ENCODE measurements around the gene TBC1D1.
A peak's percentile ranks its signal among the peaks of the same experiment; 100 is the strongest.
"Not testable (repeated sequence)": the region's sequence is repeated elsewhere in the genome, so short reads cannot be mapped to it uniquely, and the experiment has no call there.

Gene TBC1D1

DNA sequence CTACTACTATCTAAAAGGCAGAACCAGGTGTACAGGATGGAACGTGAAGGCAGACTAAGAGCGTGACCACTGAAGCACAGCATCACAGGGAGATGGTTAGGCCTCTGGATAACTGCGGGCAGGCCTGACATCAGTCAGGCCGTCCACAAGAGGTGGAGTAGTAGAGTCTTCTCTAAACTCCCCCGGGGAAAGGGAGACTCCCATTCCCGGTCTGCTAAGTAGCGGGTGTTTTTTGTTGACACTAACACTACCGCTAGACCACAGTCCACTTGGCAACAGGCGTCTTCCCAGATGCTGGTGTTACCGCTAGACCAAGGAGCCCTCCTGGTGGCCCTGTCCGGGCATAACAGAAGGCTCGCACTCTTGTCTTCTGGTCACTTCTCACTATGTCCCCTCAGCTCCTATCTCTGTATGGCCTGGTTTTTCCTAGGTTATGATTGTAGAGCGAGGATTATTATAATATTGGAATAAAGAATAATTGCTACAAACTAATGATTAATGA is 84.5 kb downstream of the TBC1D1 start:
- H4K8ac ChIP-seq (ENCODE audit: low read depth, low read length); H3K14ac ChIP-seq (ENCODE audit: low read length); H3K9ac ChIP-seq (ENCODE audit: low read depth, low read length, poor library complexity); H3K18ac ChIP-seq (ENCODE audit: low read length); H3K4me2 ChIP-seq (ENCODE audit: insufficient read depth, low read length, poor library complexity, severe bottlenecking); H3K9me3 ChIP-seq (replicated peaks in 1 of 2; ENCODE audit: control insufficient read depth in 2 of 2, insufficient read depth in 1 of 2, low read depth in 1 of 2, low read length in 2 of 2); H2AFZ ChIP-seq (ENCODE audit: low read length); H3K4me3 ChIP-seq (ENCODE audit: low read length in 2 of 2); H2AK5ac ChIP-seq (ENCODE audit: low read depth, low read length); H3K79me1 ChIP-seq (ENCODE audit: low read depth, low read length); H2BK5ac ChIP-seq (ENCODE audit: low read length); H4K91ac ChIP-seq (ENCODE audit: low read depth, low read length, poor library complexity); H3K27ac ChIP-seq (replicated peaks; ENCODE audit: low read length); H3K36me3 ChIP-seq (replicated peaks in 1 of 2; ENCODE audit: control insufficient read depth in 2 of 2, insufficient read depth in 2 of 2, low read length in 2 of 2); H3K23ac ChIP-seq (ENCODE audit: low read depth, low read length, poor library complexity); H3K27me3 ChIP-seq (ENCODE audit: control insufficient read depth in 3 of 3, insufficient read depth in 3 of 3, low read depth in 1 of 3, low read length in 3 of 3); H2BK12ac ChIP-seq (ENCODE audit: low read length); H3K4me1 ChIP-seq (ENCODE audit: control insufficient read depth in 2 of 2, insufficient read depth in 1 of 2, low read depth in 1 of 2, low read length in 2 of 2); H2BK15ac ChIP-seq (ENCODE audit: low read length); DNase-seq (ENCODE audit: low spot score); H3K4ac ChIP-seq (ENCODE audit: low read length); H2BK120ac ChIP-seq (ENCODE audit: low read depth, low read length): not testable (repeated sequence)
- WGBS, 2 donors (ENCODE audit: extremely low coverage in 2 of 2, insufficient read length in 2 of 2, insufficient replicate concordance in 1 of 2) = no CpG with 5 or more reads among the region's 13 CpGs

DNA sequence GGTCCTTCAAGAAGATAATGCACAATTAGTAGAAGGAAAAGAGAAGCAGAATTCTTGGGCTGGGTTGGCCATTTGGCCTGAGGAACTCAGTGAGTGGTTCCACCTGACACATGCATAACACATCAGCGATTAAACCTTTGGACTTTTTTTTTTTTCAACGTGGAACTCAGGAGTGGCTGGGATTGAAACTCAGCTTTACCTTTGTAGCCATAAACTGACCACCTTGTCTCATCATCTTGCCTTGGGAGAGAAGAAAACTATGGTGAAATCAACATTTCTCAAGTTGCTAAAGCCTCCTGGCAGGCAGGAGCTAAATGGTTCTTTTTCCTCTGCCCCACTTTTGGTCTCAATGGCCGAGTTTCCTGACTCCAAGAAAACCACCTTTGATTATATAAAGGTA is 85.6 kb downstream of the TBC1D1 start:
- Histone ChIP-seq H3K27ac (replicated peaks; ENCODE audit: low read length) (peak overlapping the region; percentile 90), H2AFZ (ENCODE audit: low read length) (peak overlapping the region; percentile 90), H3K23ac (ENCODE audit: low read depth, low read length, poor library complexity) (no peak overlapping the region), H3K9me3 (replicated peaks in 1 of 2; ENCODE audit: control insufficient read depth in 2 of 2, insufficient read depth in 1 of 2, low read depth in 1 of 2, low read length in 2 of 2) (no peaks in the 10 kb centered on the region), H3K14ac (ENCODE audit: low read length) (no peak overlapping the region), H3K4me2 (ENCODE audit: insufficient read depth, low read length, poor library complexity, severe bottlenecking) (peak overlapping the region; percentile 57), H4K8ac (ENCODE audit: low read depth, low read length) (no peak overlapping the region), H3K27me3 (ENCODE audit: control insufficient read depth in 3 of 3, insufficient read depth in 3 of 3, low read depth in 1 of 3, low read length in 3 of 3) (no peaks in the 10 kb centered on the region), H3K4me3 (ENCODE audit: low read length in 2 of 2) (peak overlapping the region in 1 of 2 donors; percentile 61), H4K91ac (ENCODE audit: low read depth, low read length, poor library complexity) (no peak overlapping the region), H3K36me3 (replicated peaks in 1 of 2; ENCODE audit: control insufficient read depth in 2 of 2, insufficient read depth in 2 of 2, low read length in 2 of 2) (no peaks in the 10 kb centered on the region), H2BK12ac (ENCODE audit: low read length) (no peak overlapping the region), H3K4me1 (ENCODE audit: control insufficient read depth in 2 of 2, insufficient read depth in 1 of 2, low read depth in 1 of 2, low read length in 2 of 2) (peaks cover 3 to 4% of the 10 kb centered on the region in 2 donors), H3K18ac (ENCODE audit: low read length) (no peak overlapping the region), H2AK5ac (ENCODE audit: low read depth, low read length) (no peak overlapping the region), H3K79me1 (ENCODE audit: low read depth, low read length) (peaks cover 4% of the 10 kb centered on the region), H2BK5ac (ENCODE audit: low read length) (no peak overlapping the region), H2BK15ac (ENCODE audit: low read length) (no peak overlapping the region), H2BK120ac (ENCODE audit: low read depth, low read length) (no peak overlapping the region), H3K4ac (ENCODE audit: low read length) (no peak overlapping the region), H3K9ac (ENCODE audit: low read depth, low read length, poor library complexity) (no peak overlapping the region)
- WGBS, 2 donors (ENCODE audit: extremely low coverage in 2 of 2, insufficient read length in 2 of 2, insufficient replicate concordance in 1 of 2) = no CpG with 5 or more reads among the region's 3 CpGs
- no peak for DNase-seq (ENCODE audit: low spot score)

DNA sequence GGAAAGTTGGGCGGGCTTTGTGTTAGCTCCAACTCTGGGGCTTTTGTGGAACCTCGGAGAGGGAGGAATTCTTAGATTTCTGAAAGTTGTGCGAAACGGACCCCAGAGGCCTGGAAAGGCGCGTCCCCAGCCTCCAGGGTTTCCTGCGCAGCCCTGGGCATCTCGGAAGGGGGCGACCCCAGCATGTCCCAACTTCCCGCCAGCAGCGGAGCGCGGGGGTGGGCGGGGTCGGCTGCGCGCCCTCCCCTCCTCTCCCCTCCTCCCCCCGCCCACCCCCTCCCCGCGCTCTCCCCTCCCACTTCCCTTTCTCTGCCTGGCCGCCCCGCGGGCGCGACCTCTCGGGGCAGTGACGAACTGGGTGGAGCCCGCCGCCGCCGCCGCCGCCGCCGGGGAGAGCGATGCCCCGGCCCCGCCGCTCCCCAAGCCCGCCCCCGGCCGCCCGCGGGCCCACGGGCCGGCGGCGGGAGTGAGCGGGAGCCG is 86.1 kb downstream of the TBC1D1 start:
- peak overlapping the region; percentile 94 for H3K18ac ChIP-seq (ENCODE audit: low read length)
- H3K9me3 ChIP-seq (replicated peaks in 1 of 2; ENCODE audit: control insufficient read depth in 2 of 2, insufficient read depth in 1 of 2, low read depth in 1 of 2, low read length in 2 of 2) = no peaks in the 10 kb centered on the region
- H3K4me2 ChIP-seq (ENCODE audit: insufficient read depth, low read length, poor library complexity, severe bottlenecking) = peak overlapping the region; percentile 87
- H2AK5ac ChIP-seq (ENCODE audit: low read depth, low read length) = no peak overlapping the region
- H3K4me1 ChIP-seq (ENCODE audit: control insufficient read depth in 2 of 2, insufficient read depth in 1 of 2, low read depth in 1 of 2, low read length in 2 of 2) = peaks cover 3 to 8% of the 10 kb centered on the region in 2 donors
- no peak overlapping the region for H3K9ac ChIP-seq (ENCODE audit: low read depth, low read length, poor library complexity)
- H3K23ac ChIP-seq (ENCODE audit: low read depth, low read length, poor library complexity) = no peak overlapping the region
- no CpG with 5 or more reads among the region's 50 CpGs for whole genome bisulfite sequencing, 2 donors (ENCODE audit: extremely low coverage in 2 of 2, insufficient read length in 2 of 2, insufficient replicate concordance in 1 of 2)
- peak; percentile 77 for DNase-seq (ENCODE audit: low spot score)
- no peak overlapping the region for H2BK15ac ChIP-seq (ENCODE audit: low read length)
- no peak overlapping the region for H4K91ac ChIP-seq (ENCODE audit: low read depth, low read length, poor library complexity)
- H3K4me3 ChIP-seq (ENCODE audit: low read length in 2 of 2) = peak overlapping the region; percentile 61 to 92
- peaks cover 4% of the 10 kb centered on the region for H3K79me1 ChIP-seq (ENCODE audit: low read depth, low read length)
- no peaks in the 10 kb centered on the region for H3K27me3 ChIP-seq (ENCODE audit: control insufficient read depth in 3 of 3, insufficient read depth in 3 of 3, low read depth in 1 of 3, low read length in 3 of 3)
- H3K14ac ChIP-seq (ENCODE audit: low read length) = peak overlapping the region; percentile 84
- H2AFZ ChIP-seq (ENCODE audit: low read length) = peak overlapping the region; percentile 97
- H2BK120ac ChIP-seq (ENCODE audit: low read depth, low read length) = no peak overlapping the region
- no peak overlapping the region for H2BK12ac ChIP-seq (ENCODE audit: low read length)
- H3K36me3 ChIP-seq (replicated peaks in 1 of 2; ENCODE audit: control insufficient read depth in 2 of 2, insufficient read depth in 2 of 2, low read length in 2 of 2) = no peaks in the 10 kb centered on the region
- H3K27ac ChIP-seq (replicated peaks; ENCODE audit: low read length) = peak overlapping the region; percentile 90
- H4K8ac ChIP-seq (ENCODE audit: low read depth, low read length) = no peak overlapping the region
- H2BK5ac ChIP-seq (ENCODE audit: low read length) = peak overlapping the region; percentile 78
- H3K4ac ChIP-seq (ENCODE audit: low read length) = no peak overlapping the region

DNA sequence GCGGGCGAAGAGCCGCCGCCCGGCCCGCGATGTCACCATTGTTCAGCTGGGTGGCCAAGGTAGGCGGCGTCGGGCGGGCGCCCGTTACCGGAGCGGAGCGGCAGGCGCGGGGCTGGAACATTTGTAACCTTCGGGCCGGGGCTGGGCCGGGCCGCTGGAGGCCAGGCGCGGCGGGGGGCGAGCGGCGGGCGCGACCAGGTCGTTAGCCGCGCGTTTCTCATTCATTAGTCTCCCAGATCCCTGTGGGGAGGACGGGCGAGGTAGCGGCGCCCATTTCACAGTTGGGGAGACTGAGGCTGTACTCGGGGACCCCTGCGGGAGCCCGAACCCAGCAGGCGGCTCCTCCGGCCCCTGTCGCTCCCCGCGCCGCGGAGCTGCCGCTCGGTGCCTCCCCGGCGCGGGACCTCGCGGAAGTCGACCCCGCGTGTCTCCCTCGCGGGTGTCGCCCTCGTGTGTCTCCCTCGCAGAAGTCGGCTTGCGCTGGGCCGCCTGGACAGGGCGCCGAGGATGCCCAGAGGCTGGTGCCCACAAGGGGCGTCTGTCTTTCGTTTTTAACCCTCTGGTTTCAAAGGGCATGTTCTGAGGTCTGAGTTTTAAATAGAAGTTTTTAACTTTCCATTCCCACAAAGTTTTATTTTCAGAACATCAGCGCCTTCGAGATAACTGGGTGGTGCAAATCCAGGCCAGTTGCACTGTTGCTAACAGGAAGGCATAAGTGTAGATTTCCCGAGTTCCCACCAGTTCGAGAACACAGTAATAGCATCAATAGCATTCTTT is 86.8 kb downstream of the TBC1D1 start:
- peak overlapping the region; percentile 61 to 92 for H3K4me3 ChIP-seq (ENCODE audit: low read length in 2 of 2)
- peak overlapping the region; percentile 77 for H2BK15ac ChIP-seq (ENCODE audit: low read length)
- H3K14ac ChIP-seq (ENCODE audit: low read length) = peak overlapping the region; percentile 84
- DNase-seq (ENCODE audit: low spot score) = peak; percentile 12
- H3K27me3 ChIP-seq (ENCODE audit: control insufficient read depth in 3 of 3, insufficient read depth in 3 of 3, low read depth in 1 of 3, low read length in 3 of 3) = no peaks in the 10 kb centered on the region
- H3K9ac ChIP-seq (ENCODE audit: low read depth, low read length, poor library complexity) = peak overlapping the region; percentile 86
- H2BK120ac ChIP-seq (ENCODE audit: low read depth, low read length) = peak overlapping the region; percentile 82
- peak overlapping the region; percentile 83 for H3K23ac ChIP-seq (ENCODE audit: low read depth, low read length, poor library complexity)
- no peak overlapping the region for H4K91ac ChIP-seq (ENCODE audit: low read depth, low read length, poor library complexity)
- peak overlapping the region; percentile 38 for H2AK5ac ChIP-seq (ENCODE audit: low read depth, low read length)
- peak overlapping the region; percentile 78 for H2BK5ac ChIP-seq (ENCODE audit: low read length)
- H3K79me1 ChIP-seq (ENCODE audit: low read depth, low read length) = peaks cover 4% of the 10 kb centered on the region
- no peak overlapping the region for H4K8ac ChIP-seq (ENCODE audit: low read depth, low read length)
- no peaks in the 10 kb centered on the region for H3K36me3 ChIP-seq (replicated peaks in 1 of 2; ENCODE audit: control insufficient read depth in 2 of 2, insufficient read depth in 2 of 2, low read length in 2 of 2)
- no peaks in the 10 kb centered on the region for H3K9me3 ChIP-seq (replicated peaks in 1 of 2; ENCODE audit: control insufficient read depth in 2 of 2, insufficient read depth in 1 of 2, low read depth in 1 of 2, low read length in 2 of 2)
- peaks cover 3 to 8% of the 10 kb centered on the region in 2 donors for H3K4me1 ChIP-seq (ENCODE audit: control insufficient read depth in 2 of 2, insufficient read depth in 1 of 2, low read depth in 1 of 2, low read length in 2 of 2)
- peak overlapping the region; percentile 94 for H3K18ac ChIP-seq (ENCODE audit: low read length)
- peak overlapping the region; percentile 41 for H3K4ac ChIP-seq (ENCODE audit: low read length)
- H3K4me2 ChIP-seq (ENCODE audit: insufficient read depth, low read length, poor library complexity, severe bottlenecking) = peak overlapping the region; percentile 87
- peak overlapping the region; percentile 80 for H3K27ac ChIP-seq (replicated peaks; ENCODE audit: low read length)
- peak overlapping the region; percentile 97 for H2AFZ ChIP-seq (ENCODE audit: low read length)
- no CpG with 5 or more reads among the region's 74 CpGs for WGBS, 2 donors (ENCODE audit: extremely low coverage in 2 of 2, insufficient read length in 2 of 2, insufficient replicate concordance in 1 of 2)
- peak overlapping the region; percentile 30 for H2BK12ac ChIP-seq (ENCODE audit: low read length)

Measured in neuronal stem cell (in vitro differentiated cells).